ENCODE data around the gene F2RL2. TPM values are rescaled to one million over a fixed set of nuclear protein-coding genes. Genes with fewer than 3 reads are reported as not detected.

The F2RL2 gene
- total RNA-seq, 1 donor from 2014 or later: 0.96 TPM

GRCh38 chr5:76585783-76586217, 37.4 kb downstream of the F2RL2 start:
- DNase-seq (ENCODE audit: low spot score): no peak

DNA sequence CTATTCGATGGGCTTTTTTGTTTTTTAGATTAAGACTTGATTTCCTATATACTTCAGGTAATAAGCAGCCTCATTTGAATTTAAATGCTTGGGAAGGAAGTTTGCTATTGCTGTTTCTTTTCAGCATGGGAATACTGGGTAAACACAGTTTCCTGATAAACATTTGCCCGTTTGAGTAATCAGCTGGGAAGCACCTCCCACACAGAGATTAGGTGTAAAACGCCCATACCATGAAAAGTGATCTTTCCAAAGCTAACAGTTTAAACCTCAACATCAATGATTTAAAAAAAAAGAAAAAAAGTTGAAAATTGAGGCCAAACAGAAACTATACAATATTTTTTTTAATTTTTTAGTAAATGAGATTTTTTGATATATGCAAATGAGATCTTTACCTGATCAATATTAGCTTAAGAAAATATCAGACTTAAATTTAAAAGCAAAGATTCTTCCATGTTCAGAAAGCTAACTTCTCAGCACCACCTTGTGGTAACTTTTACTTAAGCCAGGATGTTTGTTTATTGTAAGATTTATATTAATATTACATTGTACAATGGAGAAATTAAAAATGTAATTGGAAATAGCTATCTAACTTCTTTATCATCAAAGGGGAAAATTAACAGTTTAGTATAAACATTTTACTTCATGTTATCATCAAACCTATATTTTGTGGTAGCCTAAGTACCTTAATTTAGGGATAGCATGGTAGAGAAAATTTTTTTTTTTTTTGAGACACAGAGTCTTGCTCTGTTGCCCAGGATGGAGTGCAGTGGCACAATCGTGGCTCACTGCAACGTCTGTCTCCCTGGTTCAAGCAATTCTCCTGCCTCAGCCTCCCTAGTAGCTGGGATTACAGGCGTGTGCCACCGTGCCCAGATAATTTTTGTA, 39.8 kb downstream of the F2RL2 start:
- peak; percentile 45 for DNase-seq (ENCODE audit: low spot score)

DNA sequence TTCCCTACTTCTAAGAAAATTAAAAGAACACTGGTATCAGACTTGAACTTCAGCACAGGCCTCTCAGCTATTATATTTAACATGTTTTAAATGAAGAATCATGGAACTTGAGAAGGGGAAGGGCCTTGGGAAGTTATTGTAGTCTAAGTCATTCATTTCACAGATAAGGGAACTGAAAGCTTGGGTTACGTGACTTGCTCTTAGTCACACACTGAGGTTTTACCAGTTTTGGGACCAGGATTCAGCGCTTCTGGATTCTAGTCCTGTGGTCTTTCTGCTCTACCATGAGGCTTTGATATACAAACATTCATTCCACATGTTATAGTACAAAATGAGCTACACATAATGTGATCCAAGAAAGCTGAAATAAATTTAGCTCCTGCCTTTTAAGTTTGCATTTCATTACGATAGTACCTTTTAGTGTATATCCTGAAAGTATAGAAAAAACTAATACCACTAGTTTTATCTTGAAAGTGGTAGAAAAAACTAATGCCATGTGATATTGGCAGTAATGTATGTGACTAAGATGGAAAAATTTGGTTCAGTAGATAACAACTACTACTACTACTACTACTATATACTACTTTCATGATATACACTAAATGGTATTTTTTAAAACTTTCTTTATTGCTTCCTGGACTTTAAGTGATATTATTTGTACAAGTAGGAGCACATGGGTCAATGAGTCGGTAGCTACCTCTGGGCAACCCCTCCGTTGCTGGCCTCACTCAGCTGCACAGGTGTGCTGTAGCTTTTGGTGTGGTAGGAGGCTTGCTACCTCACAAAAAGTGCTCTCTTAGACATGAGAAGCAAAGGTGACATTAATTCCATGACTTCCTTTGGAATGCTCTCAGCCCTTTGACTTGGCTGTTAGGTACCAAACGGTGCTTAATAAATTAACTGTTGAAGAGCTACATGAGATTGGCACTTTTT, 40.7 kb downstream of the F2RL2 start:
- DNase-seq (ENCODE audit: low spot score): peak; percentile 37

DNA sequence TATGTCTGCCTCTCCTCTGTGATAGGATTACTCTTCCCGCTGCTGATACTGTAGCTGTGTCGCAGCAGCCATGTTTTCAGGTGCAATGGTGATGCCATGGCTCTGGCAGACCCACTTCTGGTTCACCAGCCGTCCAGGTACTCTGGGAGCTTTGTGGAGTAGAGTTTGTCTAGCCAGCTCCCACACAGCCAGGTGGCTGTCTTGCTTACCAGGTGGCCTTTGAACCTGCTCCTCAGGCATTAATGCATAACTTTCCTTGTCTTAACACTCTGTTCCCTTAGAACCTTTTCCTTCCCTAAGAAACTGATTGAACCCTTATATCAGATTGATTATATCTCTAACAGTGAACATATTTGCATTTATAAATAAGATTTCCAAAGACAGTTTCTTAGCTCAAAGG, 42.2 kb downstream of the F2RL2 start:
- no peak for DNase-seq (ENCODE audit: low spot score)

DNA sequence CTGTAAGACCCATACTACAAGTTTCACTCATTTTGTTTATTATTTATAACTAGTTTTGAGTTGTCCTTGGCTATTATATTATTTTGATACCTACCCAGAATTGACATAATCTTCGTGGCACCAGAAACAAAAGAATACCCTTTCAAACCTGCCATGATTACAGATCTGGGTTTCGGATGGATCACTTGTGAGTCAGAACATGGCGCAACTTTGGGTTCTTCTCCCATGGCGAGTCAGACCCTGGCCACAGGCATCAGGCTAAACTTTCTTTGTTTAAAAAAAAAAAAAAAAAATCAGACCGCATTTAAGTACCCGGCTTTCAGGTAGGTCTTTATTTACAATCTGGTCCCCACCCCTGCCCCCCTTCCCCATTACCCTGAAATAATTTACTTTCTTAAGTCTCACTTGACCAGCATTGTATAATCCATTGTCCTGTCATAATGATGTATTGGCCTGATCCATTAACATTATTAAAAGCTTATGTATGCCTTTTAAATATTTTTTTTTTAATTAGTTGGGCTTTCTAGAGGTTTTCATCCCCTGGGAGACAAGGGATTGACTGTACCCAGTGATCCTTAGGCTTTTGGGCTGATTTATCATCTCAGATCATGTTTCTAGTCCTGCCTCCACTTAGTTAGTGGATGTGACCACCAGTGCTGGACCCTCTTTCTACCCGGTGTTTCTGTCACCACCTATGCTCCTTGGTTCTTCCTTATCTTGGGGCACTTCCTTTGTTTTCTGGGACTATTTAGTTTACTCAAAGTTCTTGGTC, 43.9 kb downstream of the F2RL2 start:
- DNase-seq (ENCODE audit: low spot score): no peak

DNA sequence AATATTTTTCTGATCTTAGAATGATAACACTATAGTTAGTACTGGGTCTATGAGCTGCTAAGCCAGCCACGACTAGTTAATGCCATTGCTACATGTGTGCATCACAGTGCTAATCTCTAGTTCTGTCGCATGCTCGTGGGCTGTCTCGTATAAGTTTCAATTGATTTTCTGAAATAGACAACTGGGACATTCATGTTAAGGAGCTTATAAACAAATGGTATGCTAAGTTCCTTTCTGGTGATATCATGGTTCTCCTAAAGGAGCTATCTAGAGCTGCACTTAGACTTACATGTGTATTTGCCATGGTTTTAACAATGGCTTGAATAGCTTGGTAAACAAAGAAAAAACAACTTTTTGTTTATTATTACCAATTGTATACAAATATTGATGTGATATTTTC, 46.2 kb downstream of the F2RL2 start:
- DNase-seq (ENCODE audit: low spot score): peak; percentile 29

DNA sequence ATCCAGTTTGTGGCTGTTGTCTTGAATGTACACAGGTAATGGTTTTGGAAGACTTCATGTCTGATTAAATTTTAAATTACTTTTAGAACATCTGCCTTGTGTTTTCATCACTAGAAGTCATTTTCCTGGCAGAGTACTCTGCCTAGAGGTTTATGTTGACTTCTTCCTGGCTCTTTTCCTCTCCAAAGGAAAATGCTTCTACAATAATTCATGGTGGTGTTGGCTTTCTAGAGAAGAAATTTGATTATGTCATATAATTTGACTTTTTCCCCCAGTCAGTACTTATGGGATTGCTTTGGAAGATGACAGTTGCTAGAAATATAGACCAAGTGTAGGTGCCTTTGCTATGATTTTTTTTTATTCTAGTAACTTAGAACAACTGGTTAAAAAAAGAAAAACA, 46.8 kb downstream of the F2RL2 start:
- peak; percentile 58 for DNase-seq (ENCODE audit: low spot score)

- DNase-seq (ENCODE audit: low spot score): no peak
These were observed 51.6 kb downstream of the F2RL2 start for GRCh38 chr5:76571559-76571958.

DNA sequence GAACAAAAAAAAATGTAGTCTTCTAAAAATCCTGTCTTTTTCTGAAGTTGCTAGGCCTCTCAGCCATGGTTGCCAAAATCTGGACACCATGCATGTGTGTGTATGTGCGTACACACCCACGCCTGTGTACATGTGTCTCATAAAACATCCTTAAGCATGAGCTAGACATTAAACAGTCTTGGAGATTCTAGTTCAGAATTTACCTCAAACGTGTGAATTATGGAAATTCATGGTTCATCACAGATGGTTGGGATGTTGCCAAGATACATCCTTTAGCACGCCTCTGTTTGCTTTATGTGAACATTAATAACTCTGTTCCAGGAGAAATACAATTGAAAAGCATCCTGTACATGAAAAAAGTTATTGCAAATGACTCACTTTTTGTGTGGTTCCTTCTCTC, 53.0 kb downstream of the F2RL2 start:
- DNase-seq (ENCODE audit: low spot score): no peak

Other genes with a start within 250 kb of the F2RL2 start
- gene IQGAP2, start 220.1 kb downstream of the F2RL2 start, total RNA-seq (ENCODE audit: insufficient read depth, low replicate concordance): 32.3 TPM
- 13.5 TPM for gene F2R, start 92.7 kb upstream of the F2RL2 start, total RNA-seq (ENCODE audit: insufficient read depth, low replicate concordance)
- gene F2RL1, start 195.6 kb upstream of the F2RL2 start, total RNA-seq (ENCODE audit: insufficient read depth, low replicate concordance): 3.9 TPM
- 4.3 TPM for gene S100Z, start 226.6 kb upstream of the F2RL2 start, total RNA-seq (ENCODE audit: insufficient read depth, low replicate concordance)